HG03354 (cell line): ENCODE measurements around the gene FAM110C.
"Not testable (repeated sequence)": the region's sequence is repeated elsewhere in the genome, so short reads cannot be mapped to it uniquely, and the experiment has no call there.

Source experiments
- ATAC-seq: cut with Tn5 transposase; IDR thresholded peaks from one replicate; pipeline ENCODE4 v1.9.1; 2021; ENCODE audit warnings: mild to moderate bottlenecking; ENCODE audit not compliant: unreplicated experiment, poor library complexity, severe bottlenecking

Gene FAM110C

DNA sequence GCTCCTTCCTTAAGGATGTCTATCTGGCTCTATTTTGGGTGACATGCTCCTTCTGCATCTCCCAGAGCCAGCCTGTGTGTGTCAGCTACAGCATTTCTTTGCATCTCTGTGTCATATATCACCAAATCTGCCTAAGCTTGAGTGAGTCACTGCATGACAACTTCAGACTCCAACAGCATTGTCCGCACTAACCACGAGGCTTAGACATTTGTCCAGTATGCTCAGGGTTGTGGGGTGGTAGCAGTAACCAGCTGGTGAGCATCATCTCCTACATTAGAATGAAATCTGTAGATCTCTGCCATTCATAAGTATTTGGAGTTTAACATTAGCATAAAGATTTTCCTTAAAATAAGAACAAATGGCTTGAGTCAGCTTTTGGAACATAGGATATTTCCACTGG, 30.4 kb downstream of the FAM110C start:
- ATAC-seq = not testable (repeated sequence)

DNA sequence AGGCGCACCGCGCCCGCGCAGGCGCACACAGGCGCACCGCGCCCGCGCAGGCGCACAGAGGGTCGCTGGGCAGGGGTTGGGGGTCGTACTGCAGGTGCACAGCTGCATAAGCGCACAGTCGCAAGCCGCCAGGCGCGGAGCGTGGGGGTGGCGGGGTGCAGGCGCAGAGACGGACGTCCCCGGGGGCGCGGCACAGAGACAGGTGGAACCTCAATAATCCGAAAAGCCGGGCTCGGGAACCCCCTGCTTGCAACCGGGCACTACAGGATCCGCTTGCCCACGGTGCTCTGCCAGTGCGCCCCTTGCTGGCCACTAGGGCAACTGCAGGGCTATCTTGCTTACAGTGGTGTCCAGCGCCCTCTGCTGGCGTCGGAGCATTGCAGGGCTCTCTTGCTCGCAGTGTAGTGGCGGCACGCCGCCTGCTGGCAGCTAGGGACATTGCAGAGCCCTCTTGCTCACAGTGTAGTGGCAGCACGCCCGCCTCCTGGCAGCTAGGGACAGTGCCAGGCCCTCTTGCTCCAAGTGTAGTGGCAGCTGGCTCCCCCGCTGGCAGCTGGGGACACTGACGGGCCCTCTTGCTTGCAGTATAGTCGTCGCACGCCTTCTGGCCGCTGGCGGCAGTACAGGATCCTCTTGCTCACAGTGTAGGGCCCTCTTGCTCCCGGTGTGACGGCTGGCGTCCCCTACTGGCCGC, 34.9 kb downstream of the FAM110C start:
- ATAC-seq = peak; percentile 44

- no peak for ATAC-seq
Measured at GRCh38 chr2:10222-10875, 36.0 kb downstream of the FAM110C start.
